ENCODE results near the gene ASCL2. TPM values are rescaled to one million over a fixed set of nuclear protein-coding genes. Genes with fewer than 3 reads are reported as not detected.

The ASCL2 gene
- total RNA-seq, 1 donor from 2014 or later: 0.16 TPM

- no peak overlapping the region for H3K27ac Mint-ChIP-seq (ENCODE audit: unreplicated experiment)
- no peak for TF ChIP-seq CTCF (conservative IDR thresholded peaks at IDR 0.05)
- H3K4me1 Mint-ChIP-seq: no peaks in the 10 kb centered on the region
- peaks cover 4% of the 10 kb centered on the region for H3K36me3 Mint-ChIP-seq (ENCODE audit: low read depth)
- H3K4me3 Mint-ChIP-seq: no peak overlapping the region
- DNase-seq (ENCODE audit: low read depth, low spot score): no peak
- H3K9me3 Mint-ChIP-seq: peaks cover 8% of the 10 kb centered on the region
- peaks cover 35% of the 10 kb centered on the region for H3K27me3 Mint-ChIP-seq (ENCODE audit: low read depth)
These were observed 6.6 kb upstream of the ASCL2 start for GRCh38 chr11:2277008-2277346.

GRCh38 chr11:2276280-2277007, 6.1 kb upstream of the ASCL2 start:
- H3K9me3 Mint-ChIP-seq: peaks cover 8% of the 10 kb centered on the region
- DNase-seq (ENCODE audit: low read depth, low spot score): no peak
- no peak overlapping the region for H3K4me3 Mint-ChIP-seq
- H3K27me3 Mint-ChIP-seq (ENCODE audit: low read depth): peaks cover 38% of the 10 kb centered on the region
- H3K4me1 Mint-ChIP-seq: no peaks in the 10 kb centered on the region
- H3K27ac Mint-ChIP-seq (ENCODE audit: unreplicated experiment): no peak overlapping the region
- H3K36me3 Mint-ChIP-seq (ENCODE audit: low read depth): peaks cover 4% of the 10 kb centered on the region
- no peak for TF ChIP-seq CTCF (conservative IDR thresholded peaks at IDR 0.05)

GRCh38 chr11:2275334-2276279, 5.2 kb upstream of the ASCL2 start:
- H3K27ac Mint-ChIP-seq (ENCODE audit: unreplicated experiment): no peak overlapping the region
- no peak for DNase-seq (ENCODE audit: low read depth, low spot score)

GRCh38 chr11:2273771-2274170, 3.4 kb upstream of the ASCL2 start:
- Mint-ChIP-seq H3K4me1 (no peaks in the 10 kb centered on the region), H3K9me3 (peaks cover under 1% of the 10 kb centered on the region), H3K27ac (ENCODE audit: unreplicated experiment) (no peak overlapping the region), H3K4me3 (no peak overlapping the region), H3K27me3 (ENCODE audit: low read depth) (peaks cover 48% of the 10 kb centered on the region), H3K36me3 (ENCODE audit: low read depth) (peaks cover under 1% of the 10 kb centered on the region)
- no peak for DNase-seq (ENCODE audit: low read depth, low spot score)
- TF ChIP-seq CTCF (conservative IDR thresholded peaks at IDR 0.05): no peak

More at GRCh38 chr11:2275334-2276279, 5.2 kb upstream of the ASCL2 start:
- Mint-ChIP-seq H3K9me3 (peaks cover 8% of the 10 kb centered on the region), H3K27me3 (ENCODE audit: low read depth) (peaks cover 41% of the 10 kb centered on the region), H3K4me1 (no peaks in the 10 kb centered on the region), H3K36me3 (ENCODE audit: low read depth) (peaks cover 4% of the 10 kb centered on the region), H3K4me3 (no peak overlapping the region)
- no peak for TF ChIP-seq CTCF (conservative IDR thresholded peaks at IDR 0.05)

- no peaks in the 10 kb centered on the region for H3K36me3 Mint-ChIP-seq (ENCODE audit: low read depth)
- DNase-seq (ENCODE audit: low read depth, low spot score): no peak
- H3K27ac Mint-ChIP-seq (ENCODE audit: unreplicated experiment): no peak overlapping the region
- H3K27me3 Mint-ChIP-seq (ENCODE audit: low read depth): peaks cover 52% of the 10 kb centered on the region
- H3K9me3 Mint-ChIP-seq: no peaks in the 10 kb centered on the region
- no peak for TF ChIP-seq CTCF (conservative IDR thresholded peaks at IDR 0.05)
- H3K4me1 Mint-ChIP-seq: peaks cover 4% of the 10 kb centered on the region
- H3K4me3 Mint-ChIP-seq: no peak overlapping the region
These were observed 2.9 kb upstream of the ASCL2 start for GRCh38 chr11:2273311-2273710.

Data from neural crest cell (in vitro differentiated cells).